ENCODE results near the gene TMEM201. TPM values are rescaled to one million over a fixed set of nuclear protein-coding genes. Genes with fewer than 3 reads are reported as not detected.

TMEM201 gene
- total and polyA plus RNA-seq, 2 of the 8 experiments (the other 6 are each of a cell fraction or from before 2014, with no cell fraction given): 8.2 to 27.1 TPM

DNA sequence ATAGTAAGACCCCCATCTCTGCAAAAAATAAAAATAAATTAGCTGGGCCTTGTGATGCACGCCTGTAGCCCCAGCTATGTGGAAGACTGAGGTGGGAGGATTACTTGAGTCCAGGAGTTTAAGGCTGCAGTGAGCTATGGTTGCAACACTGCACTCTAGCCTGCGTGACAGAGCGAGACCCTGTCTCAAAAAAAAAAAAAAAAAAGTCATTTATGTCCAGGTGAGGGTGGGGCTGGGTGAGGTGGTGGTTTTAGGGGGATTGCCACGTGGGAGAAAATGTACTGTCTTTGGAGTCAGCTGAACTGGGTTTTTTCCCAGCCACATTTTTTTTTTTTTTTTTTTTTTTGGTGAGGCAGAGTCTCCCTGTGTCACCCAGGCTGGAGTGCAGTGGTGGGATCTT is 69.5 kb downstream of the TMEM201 start (continued):
- TF ChIP-seq, protein P1, sequence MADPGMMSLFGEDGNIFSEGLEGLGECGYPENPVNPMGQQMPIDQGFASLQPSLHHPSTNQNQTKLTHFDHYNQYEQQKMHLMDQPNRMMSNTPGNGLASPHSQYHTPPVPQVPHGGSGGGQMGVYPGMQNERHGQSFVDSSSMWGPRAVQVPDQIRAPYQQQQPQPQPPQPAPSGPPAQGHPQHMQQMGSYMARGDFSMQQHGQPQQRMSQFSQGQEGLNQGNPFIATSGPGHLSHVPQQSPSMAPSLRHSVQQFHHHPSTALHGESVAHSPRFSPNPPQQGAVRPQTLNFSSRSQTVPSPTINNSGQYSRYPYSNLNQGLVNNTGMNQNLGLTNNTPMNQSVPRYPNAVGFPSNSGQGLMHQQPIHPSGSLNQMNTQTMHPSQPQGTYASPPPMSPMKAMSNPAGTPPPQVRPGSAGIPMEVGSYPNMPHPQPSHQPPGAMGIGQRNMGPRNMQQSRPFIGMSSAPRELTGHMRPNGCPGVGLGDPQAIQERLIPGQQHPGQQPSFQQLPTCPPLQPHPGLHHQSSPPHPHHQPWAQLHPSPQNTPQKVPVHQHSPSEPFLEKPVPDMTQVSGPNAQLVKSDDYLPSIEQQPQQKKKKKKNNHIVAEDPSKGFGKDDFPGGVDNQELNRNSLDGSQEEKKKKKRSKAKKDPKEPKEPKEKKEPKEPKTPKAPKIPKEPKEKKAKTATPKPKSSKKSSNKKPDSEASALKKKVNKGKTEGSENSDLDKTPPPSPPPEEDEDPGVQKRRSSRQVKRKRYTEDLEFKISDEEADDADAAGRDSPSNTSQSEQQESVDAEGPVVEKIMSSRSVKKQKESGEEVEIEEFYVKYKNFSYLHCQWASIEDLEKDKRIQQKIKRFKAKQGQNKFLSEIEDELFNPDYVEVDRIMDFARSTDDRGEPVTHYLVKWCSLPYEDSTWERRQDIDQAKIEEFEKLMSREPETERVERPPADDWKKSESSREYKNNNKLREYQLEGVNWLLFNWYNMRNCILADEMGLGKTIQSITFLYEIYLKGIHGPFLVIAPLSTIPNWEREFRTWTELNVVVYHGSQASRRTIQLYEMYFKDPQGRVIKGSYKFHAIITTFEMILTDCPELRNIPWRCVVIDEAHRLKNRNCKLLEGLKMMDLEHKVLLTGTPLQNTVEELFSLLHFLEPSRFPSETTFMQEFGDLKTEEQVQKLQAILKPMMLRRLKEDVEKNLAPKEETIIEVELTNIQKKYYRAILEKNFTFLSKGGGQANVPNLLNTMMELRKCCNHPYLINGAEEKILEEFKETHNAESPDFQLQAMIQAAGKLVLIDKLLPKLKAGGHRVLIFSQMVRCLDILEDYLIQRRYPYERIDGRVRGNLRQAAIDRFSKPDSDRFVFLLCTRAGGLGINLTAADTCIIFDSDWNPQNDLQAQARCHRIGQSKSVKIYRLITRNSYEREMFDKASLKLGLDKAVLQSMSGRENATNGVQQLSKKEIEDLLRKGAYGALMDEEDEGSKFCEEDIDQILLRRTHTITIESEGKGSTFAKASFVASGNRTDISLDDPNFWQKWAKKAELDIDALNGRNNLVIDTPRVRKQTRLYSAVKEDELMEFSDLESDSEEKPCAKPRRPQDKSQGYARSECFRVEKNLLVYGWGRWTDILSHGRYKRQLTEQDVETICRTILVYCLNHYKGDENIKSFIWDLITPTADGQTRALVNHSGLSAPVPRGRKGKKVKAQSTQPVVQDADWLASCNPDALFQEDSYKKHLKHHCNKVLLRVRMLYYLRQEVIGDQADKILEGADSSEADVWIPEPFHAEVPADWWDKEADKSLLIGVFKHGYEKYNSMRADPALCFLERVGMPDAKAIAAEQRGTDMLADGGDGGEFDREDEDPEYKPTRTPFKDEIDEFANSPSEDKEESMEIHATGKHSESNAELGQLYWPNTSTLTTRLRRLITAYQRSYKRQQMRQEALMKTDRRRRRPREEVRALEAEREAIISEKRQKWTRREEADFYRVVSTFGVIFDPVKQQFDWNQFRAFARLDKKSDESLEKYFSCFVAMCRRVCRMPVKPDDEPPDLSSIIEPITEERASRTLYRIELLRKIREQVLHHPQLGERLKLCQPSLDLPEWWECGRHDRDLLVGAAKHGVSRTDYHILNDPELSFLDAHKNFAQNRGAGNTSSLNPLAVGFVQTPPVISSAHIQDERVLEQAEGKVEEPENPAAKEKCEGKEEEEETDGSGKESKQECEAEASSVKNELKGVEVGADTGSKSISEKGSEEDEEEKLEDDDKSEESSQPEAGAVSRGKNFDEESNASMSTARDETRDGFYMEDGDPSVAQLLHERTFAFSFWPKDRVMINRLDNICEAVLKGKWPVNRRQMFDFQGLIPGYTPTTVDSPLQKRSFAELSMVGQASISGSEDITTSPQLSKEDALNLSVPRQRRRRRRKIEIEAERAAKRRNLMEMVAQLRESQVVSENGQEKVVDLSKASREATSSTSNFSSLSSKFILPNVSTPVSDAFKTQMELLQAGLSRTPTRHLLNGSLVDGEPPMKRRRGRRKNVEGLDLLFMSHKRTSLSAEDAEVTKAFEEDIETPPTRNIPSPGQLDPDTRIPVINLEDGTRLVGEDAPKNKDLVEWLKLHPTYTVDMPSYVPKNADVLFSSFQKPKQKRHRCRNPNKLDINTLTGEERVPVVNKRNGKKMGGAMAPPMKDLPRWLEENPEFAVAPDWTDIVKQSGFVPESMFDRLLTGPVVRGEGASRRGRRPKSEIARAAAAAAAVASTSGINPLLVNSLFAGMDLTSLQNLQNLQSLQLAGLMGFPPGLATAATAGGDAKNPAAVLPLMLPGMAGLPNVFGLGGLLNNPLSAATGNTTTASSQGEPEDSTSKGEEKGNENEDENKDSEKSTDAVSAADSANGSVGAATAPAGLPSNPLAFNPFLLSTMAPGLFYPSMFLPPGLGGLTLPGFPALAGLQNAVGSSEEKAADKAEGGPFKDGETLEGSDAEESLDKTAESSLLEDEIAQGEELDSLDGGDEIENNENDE (IDR thresholded peaks at IDR 0.05; ENCODE audit: insufficient replicate concordance, low read length): no peak
- no peak for TF ChIP-seq RNF2 (IDR thresholded peaks at IDR 0.05; ENCODE audit: borderline replicate concordance, low read depth, low read length, missing control alignments, poor library complexity, severe bottlenecking)
- no peak for TF ChIP-seq GTF2F1 (IDR thresholded peaks at IDR 0.05; ENCODE audit: borderline replicate concordance, low read depth, low read length)
